ENCODE data around the gene SNTG2. TPM values are rescaled to one million over a fixed set of nuclear protein-coding genes. Genes with fewer than 3 reads are reported as not detected.

SNTG2 gene
- total and polyA plus RNA-seq, 10 donors = 1.9 to 59.4 (median 18.3) TPM

DNA sequence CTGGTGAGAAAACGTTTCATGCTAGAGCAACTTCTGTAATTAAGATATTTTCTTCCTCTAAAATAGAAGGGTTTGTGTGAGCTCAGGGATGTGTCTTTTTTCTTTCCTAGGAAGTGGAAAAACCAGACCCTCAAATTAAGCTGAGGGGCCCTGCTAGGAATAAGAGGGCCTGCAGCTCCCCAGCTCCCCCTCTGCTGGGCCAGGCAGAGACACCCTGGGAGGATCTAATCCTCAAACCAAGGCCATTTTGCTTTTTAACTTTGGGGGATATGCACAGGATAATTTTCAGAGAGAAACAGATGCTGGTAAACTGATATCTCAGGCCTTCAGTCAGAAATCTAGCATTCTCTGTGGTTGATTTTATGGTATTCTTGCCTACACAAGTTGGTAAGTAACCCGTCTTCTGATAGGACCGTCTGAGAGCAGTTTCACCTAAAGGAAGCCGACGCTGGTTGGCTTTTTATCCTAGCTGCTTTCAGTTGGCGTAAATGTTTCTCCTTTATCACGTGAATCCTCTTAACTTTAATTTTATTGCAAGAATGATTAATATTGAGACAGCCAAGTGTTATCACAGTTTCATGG, 34.8 kb downstream of the SNTG2 start:
- no peak overlapping the region for H3K27ac ChIP-seq
- intact Hi-C loops (cut with DNase I; ENCODE audit: low total_unique reads) = no loop called here
- peaks cover 0 to 18% (median 0%) of the 10 kb centered on the region in 7 donors for H3K27me3 ChIP-seq (replicated peaks in 1 of 7)
- H3K4me3 ChIP-seq = no peak overlapping the region
- peaks cover 0 to 9% (median 0%) of the 10 kb centered on the region in 6 donors for H3K4me1 ChIP-seq
- no peaks in the 10 kb centered on the region for H3K9me3 ChIP-seq
- WGBS, 5 donors = 61 to 80% (median 73%) methylated on average over 7 of the region's 7 CpGs
- H3K36me3 ChIP-seq = no peaks in the 10 kb centered on the region
- no peak for DNase-seq
- TF ChIP-seq POLR2AphosphoS5 (IDR thresholded peaks at IDR 0.05) = no peak

DNA sequence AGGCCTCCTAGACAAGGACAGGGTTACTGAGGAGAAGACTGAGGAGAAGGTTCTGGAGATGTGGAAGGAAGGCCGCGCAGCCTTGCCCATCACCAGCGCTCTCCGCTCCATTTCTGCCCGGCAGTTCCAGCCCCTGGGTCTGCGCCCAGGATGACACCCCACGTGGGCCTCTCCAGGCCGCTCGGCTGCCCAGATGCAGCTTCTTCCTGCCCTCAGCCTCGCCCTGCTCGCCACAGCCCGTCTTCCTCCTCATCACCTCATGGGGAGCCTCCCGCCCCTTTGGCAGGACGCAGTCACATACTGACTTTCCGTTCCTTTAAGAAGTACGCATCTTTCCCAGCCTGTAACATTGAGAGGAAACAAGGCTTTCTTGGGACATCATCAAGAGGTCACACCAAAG, 37.1 kb downstream of the SNTG2 start:
- no peak overlapping the region for H3K27ac ChIP-seq
- no peak overlapping the region for H3K4me3 ChIP-seq
- no peaks in the 10 kb centered on the region for H3K9me3 ChIP-seq
- TF ChIP-seq, protein P1, sequence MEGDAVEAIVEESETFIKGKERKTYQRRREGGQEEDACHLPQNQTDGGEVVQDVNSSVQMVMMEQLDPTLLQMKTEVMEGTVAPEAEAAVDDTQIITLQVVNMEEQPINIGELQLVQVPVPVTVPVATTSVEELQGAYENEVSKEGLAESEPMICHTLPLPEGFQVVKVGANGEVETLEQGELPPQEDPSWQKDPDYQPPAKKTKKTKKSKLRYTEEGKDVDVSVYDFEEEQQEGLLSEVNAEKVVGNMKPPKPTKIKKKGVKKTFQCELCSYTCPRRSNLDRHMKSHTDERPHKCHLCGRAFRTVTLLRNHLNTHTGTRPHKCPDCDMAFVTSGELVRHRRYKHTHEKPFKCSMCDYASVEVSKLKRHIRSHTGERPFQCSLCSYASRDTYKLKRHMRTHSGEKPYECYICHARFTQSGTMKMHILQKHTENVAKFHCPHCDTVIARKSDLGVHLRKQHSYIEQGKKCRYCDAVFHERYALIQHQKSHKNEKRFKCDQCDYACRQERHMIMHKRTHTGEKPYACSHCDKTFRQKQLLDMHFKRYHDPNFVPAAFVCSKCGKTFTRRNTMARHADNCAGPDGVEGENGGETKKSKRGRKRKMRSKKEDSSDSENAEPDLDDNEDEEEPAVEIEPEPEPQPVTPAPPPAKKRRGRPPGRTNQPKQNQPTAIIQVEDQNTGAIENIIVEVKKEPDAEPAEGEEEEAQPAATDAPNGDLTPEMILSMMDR (IDR thresholded peaks at IDR 0.05 in 8 of 11, conservative IDR thresholded peaks at IDR 0.05 in 3 of 11) = no peak
- TF ChIP-seq POLR2A (IDR thresholded peaks at IDR 0.05) = no peak
- no peak for TF ChIP-seq POLR2AphosphoS5 (IDR thresholded peaks at IDR 0.05)
- peaks cover 0 to 9% (median 0%) of the 10 kb centered on the region in 6 donors for H3K4me1 ChIP-seq
- 88 to 94% (median 89%) methylated on average over 16 of the region's 16 CpGs for WGBS, 5 donors
- no peaks in the 10 kb centered on the region for H3K36me3 ChIP-seq
- intact Hi-C loops (cut with DNase I; ENCODE audit: low total_unique reads) = no loop called here
- peaks cover 0 to 13% (median 0%) of the 10 kb centered on the region in 7 donors for H3K27me3 ChIP-seq (replicated peaks in 1 of 7)
- DNase-seq = no peak

DNA sequence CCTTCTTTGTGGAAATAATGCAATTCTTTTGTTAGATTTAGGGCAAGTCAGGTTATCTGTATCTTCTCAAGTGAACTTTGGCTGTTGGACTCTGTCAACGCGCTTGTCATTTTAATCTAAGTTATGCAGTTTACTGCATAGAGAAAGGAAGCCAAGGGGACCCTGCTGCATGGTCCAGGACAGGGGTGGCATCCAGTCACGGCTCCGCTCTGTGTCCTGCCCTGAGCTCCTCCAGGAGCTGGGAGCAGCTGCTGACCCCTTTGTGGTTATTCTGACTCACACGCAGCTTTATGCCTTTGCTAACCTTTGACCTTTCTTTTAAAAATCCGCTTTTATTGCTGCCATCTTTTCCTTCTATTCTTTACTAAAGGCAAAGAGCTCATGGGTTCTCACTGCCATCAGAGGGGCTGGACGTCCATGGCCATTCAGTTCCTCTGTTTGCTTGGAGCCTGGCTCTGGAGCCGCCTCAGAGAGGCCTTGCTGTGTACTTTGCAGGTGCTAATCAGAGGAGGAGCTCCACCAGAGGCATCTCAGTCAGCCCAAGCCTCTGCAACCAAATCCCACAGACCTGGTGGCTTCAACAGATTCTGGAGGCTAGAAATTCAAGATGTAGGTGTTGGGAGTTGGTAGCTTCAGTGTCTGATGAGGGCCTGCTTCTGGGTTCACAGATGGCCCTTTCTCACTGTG, 39.3 kb downstream of the SNTG2 start:
- 80 to 93% (median 87%) methylated on average over 8 of the region's 8 CpGs for WGBS, 5 donors

DNA sequence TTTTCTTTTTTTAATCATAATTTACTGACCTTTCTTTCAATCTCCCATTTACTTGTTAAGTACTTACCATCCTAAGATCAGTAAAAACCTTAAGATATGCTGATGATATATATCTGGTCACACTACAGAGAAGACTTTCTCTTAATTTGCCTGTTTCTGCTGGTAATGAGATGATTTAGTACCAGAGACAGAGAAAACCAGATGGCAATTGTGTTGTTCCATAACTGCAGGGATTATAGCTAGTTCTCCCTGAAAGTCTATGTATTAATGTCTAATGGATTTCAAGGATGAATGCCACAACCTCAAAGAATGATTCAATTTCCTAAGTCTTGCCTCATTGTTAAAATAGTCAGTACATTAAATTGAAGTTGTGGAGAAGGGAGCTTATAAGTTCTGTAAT, 40.3 kb downstream of the SNTG2 start:
- TF ChIP-seq POLR2AphosphoS5 (IDR thresholded peaks at IDR 0.05) (no peak), POLR2A (IDR thresholded peaks at IDR 0.05) (no peak)
- TF ChIP-seq, protein P1 (IDR thresholded peaks at IDR 0.05 in 8 of 11, conservative IDR thresholded peaks at IDR 0.05 in 3 of 11) = no peak

More for the DNA sequence above, 39.3 kb downstream of the SNTG2 start:
- no peak for TF ChIP-seq POLR2A (IDR thresholded peaks at IDR 0.05)
- Histone ChIP-seq H3K36me3 (no peaks in the 10 kb centered on the region), H3K4me1 (peaks cover 0 to 8% (median 0%) of the 10 kb centered on the region in 6 donors), H3K27me3 (replicated peaks in 1 of 7) (peaks cover 0 to 11% (median 0%) of the 10 kb centered on the region in 7 donors), H3K4me3 (no peak overlapping the region), H3K9me3 (no peaks in the 10 kb centered on the region), H3K27ac (no peak overlapping the region)
- no peak for DNase-seq
- intact Hi-C loops (cut with DNase I; ENCODE audit: low total_unique reads) = no loop called here

DNA sequence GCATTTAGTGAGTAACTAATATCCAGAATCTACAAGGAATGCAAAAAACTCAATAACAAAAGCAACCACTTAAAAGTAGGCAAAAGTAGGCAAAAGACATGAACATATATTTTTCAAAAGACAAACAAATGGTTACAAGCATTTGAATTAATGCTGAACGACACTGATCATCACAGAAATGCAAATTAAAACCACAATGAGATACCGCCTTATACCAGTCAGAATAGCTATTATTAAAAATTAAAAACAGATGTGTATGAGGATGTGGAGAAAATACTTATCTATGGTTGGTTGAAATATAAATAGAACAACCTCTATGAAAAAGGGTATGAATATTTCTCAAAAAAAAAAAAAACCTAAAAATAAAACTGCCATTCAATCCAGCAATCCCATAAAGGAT, 51.7 kb downstream of the SNTG2 start:
- TF ChIP-seq POLR2AphosphoS5 (IDR thresholded peaks at IDR 0.05) = no peak
- no peak for TF ChIP-seq POLR2A (IDR thresholded peaks at IDR 0.05)
- TF ChIP-seq, protein P1 (IDR thresholded peaks at IDR 0.05 in 8 of 11, conservative IDR thresholded peaks at IDR 0.05 in 3 of 11) = no peak
- intact Hi-C loops (cut with DNase I; ENCODE audit: low total_unique reads) = no loop called here
- H3K36me3 ChIP-seq = no peaks in the 10 kb centered on the region
- no peak overlapping the region for H3K4me3 ChIP-seq
- peaks cover 0 to 18% (median 3%) of the 10 kb centered on the region in 8 donors for H3K9me3 ChIP-seq
- H3K27ac ChIP-seq = no peak overlapping the region
- H3K27me3 ChIP-seq (replicated peaks in 1 of 7) = peaks cover 0 to 7% (median 0%) of the 10 kb centered on the region in 7 donors
- WGBS, 5 donors = 64 to 74% (median 70%) methylated on average over 2 of the region's 2 CpGs
- DNase-seq = no peak
- no peaks in the 10 kb centered on the region for H3K4me1 ChIP-seq

More for the DNA sequence above, 40.3 kb downstream of the SNTG2 start:
- H3K36me3 ChIP-seq = no peaks in the 10 kb centered on the region
- peaks cover 0 to 2% (median 0%) of the 10 kb centered on the region in 6 donors for H3K4me1 ChIP-seq
- peaks cover 0 to 15% (median 0%) of the 10 kb centered on the region in 7 donors for H3K27me3 ChIP-seq (replicated peaks in 1 of 7)
- H3K27ac ChIP-seq = no peak overlapping the region
- no peak overlapping the region for H3K4me3 ChIP-seq
- intact Hi-C loops (cut with DNase I; ENCODE audit: low total_unique reads) = no loop called here
- no peaks in the 10 kb centered on the region for H3K9me3 ChIP-seq
- no peak for DNase-seq

Measured in spleen (tissue), 11 donors.